A549 (cell line): Measurements from ENCODE around the gene OTOL1.

ENCODE experiments used
- CEBPB ChIP-seq, 2 experiments: fragments of >200 bp in 1 of 2; sonication (Bioruptor Twin) in 1 of 2; formaldehyde crosslinking in 1 of 2; IDR thresholded peaks; 2 replicates each; pipeline ENCODE4 v1.6.1; 2012 to 2016
- EP300 ChIP-seq, 2 experiments: fragments of >200 bp; sonication (Bioruptor Twin); formaldehyde crosslinking; IDR thresholded peaks; 2 replicates in 1 of 2; 3 replicates in 1 of 2; pipeline ENCODE4 v1.6.1; 2016 to 2017
- HDAC2 ChIP-seq: fragments of 200-600 bp; sonication (generic); IDR thresholded peaks from 2 replicates; pipeline ENCODE4 v1.6.1; 2016
- JUN ChIP-seq, 2 experiments: fragments of >200 bp; sonication (Bioruptor Twin); formaldehyde crosslinking; IDR thresholded peaks; 2 replicates in 1 of 2; 3 replicates in 1 of 2; pipeline ENCODE4 v1.6.1; 2016 to 2017
- KDM5A ChIP-seq: fragments of 200-600 bp; sonication (generic); IDR thresholded peaks from 2 replicates; pipeline ENCODE4 v1.6.1; 2016; ENCODE audit warnings: antibody characterized with exemption, mild to moderate bottlenecking
- MAZ ChIP-seq: fragments of 150-350 bp; IDR thresholded peaks from 2 replicates; pipeline ENCODE4 v1.6.1; 2014; ENCODE audit warnings: antibody characterized with exemption, low read depth, low read length, borderline replicate concordance
- POLR2A ChIP-seq: IDR thresholded peaks from 2 replicates; pipeline ENCODE4 v1.6.1; 2012; ENCODE audit warnings: mild to moderate bottlenecking, low read length
- RAD21 ChIP-seq, 2 experiments: fragments of >200 bp in 1 of 2; sonication (Bioruptor Twin) in 1 of 2; formaldehyde crosslinking in 1 of 2; IDR thresholded peaks in 1 of 2; conservative IDR thresholded peaks in 1 of 2; 2 replicates in 1 of 2; 3 replicates in 1 of 2; pipeline ENCODE4 v1.6.1; 2012 to 2018; ENCODE audit warnings: inconsistent platforms in 1 of 2
- RFX5 ChIP-seq: fragments of 450-650 bp; IDR thresholded peaks from 2 replicates; pipeline ENCODE4 v1.7.1; 2014; ENCODE audit warnings: antibody characterized with exemption, mild to moderate bottlenecking, moderate library complexity
- TF ChIP-seq, protein P1 (sequence below): fragments of 450-650 bp; IDR thresholded peaks from 2 replicates; pipeline ENCODE4 v1.6.1; 2014; ENCODE audit warnings: antibody characterized with exemption
- TF ChIP-seq, protein P2 (sequence below): fragments of >200 bp; sonication (Bioruptor Twin); formaldehyde crosslinking; IDR thresholded peaks from 3 replicates; pipeline ENCODE4 v1.5.1; 2016
- TF ChIP-seq, protein P3 (sequence below): fragments of 150-350 bp; IDR thresholded peaks from 2 replicates; pipeline ENCODE4 v1.6.1; 2014; ENCODE audit warnings: low read depth, mild to moderate bottlenecking, low read length

DNA sequence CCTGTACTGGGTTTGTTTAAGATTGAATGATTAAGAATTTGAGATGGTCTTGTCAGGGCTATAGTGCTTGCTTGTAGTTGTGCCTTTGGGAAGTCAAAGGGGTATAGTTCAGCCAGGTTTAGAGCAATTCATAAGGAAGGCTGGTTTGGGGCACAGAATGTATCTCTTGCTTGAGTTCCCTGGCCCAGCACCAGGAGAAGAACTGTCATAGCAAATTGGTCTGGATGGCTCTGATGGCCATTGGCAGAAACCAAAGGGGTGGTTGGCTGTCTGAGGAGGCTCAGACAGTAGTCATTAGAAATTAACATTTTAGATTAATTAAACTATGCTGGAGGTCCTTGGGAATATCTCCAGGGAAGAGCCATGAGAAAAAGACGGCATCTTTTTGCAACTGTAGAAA is 25.4 kb upstream of the OTOL1 start:
- TF ChIP-seq, protein P1, sequence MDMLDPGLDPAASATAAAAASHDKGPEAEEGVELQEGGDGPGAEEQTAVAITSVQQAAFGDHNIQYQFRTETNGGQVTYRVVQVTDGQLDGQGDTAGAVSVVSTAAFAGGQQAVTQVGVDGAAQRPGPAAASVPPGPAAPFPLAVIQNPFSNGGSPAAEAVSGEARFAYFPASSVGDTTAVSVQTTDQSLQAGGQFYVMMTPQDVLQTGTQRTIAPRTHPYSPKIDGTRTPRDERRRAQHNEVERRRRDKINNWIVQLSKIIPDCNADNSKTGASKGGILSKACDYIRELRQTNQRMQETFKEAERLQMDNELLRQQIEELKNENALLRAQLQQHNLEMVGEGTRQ = no peak
- no peak for TF ChIP-seq EP300 (IDR thresholded peaks at IDR 0.05)
- no peak for TF ChIP-seq RFX5
- no peak for TF ChIP-seq RAD21 (conservative IDR thresholded peaks at IDR 0.05 in 1 of 2, IDR thresholded peaks at IDR 0.05 in 1 of 2)
- TF ChIP-seq JUN (IDR thresholded peaks at IDR 0.05) = no peak
- TF ChIP-seq, protein P2, sequence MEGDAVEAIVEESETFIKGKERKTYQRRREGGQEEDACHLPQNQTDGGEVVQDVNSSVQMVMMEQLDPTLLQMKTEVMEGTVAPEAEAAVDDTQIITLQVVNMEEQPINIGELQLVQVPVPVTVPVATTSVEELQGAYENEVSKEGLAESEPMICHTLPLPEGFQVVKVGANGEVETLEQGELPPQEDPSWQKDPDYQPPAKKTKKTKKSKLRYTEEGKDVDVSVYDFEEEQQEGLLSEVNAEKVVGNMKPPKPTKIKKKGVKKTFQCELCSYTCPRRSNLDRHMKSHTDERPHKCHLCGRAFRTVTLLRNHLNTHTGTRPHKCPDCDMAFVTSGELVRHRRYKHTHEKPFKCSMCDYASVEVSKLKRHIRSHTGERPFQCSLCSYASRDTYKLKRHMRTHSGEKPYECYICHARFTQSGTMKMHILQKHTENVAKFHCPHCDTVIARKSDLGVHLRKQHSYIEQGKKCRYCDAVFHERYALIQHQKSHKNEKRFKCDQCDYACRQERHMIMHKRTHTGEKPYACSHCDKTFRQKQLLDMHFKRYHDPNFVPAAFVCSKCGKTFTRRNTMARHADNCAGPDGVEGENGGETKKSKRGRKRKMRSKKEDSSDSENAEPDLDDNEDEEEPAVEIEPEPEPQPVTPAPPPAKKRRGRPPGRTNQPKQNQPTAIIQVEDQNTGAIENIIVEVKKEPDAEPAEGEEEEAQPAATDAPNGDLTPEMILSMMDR = no peak
- no peak for TF ChIP-seq HDAC2
- no peak for TF ChIP-seq CEBPB (IDR thresholded peaks at IDR 0.05)
- no peak for TF ChIP-seq MAZ
- TF ChIP-seq KDM5A = no peak
- TF ChIP-seq, protein P3, sequence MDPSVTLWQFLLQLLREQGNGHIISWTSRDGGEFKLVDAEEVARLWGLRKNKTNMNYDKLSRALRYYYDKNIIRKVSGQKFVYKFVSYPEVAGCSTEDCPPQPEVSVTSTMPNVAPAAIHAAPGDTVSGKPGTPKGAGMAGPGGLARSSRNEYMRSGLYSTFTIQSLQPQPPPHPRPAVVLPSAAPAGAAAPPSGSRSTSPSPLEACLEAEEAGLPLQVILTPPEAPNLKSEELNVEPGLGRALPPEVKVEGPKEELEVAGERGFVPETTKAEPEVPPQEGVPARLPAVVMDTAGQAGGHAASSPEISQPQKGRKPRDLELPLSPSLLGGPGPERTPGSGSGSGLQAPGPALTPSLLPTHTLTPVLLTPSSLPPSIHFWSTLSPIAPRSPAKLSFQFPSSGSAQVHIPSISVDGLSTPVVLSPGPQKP = no peak
- no peak for TF ChIP-seq POLR2A
